Pancreas (tissue), 10 donors: ENCODE measurements around the gene PASK. TPM values are rescaled to one million over a fixed set of nuclear protein-coding genes. Genes with fewer than 3 reads are reported as not detected.

Source experiments
- ATAC-seq, 4 donors: fragments of 200-7000 bp; cut with Tn5 transposase; one replicate each; pipeline versions ENCODE4 v1.8.0 to v1.9.1; 2020; ENCODE audit warnings: mild to moderate bottlenecking in 4 of 4, moderate library complexity in 4 of 4
- DNase-seq, 6 donors: peaks; one replicate each; pipeline ENCODE4 v3.0.0-alpha.2; 2020
- FAIRE-seq: peaks from 2 replicates; lab custom pipeline; 2012; peaks lifted over from hg19 to GRCh38; lab: Jason Lieb, UNC
- H3K27ac ChIP-seq, 4 donors: fragments of 200-600 bp; sonication (generic); 1 replicate in 3 of 4; 2 replicates in 1 of 4; pipeline versions ENCODE4 v1.5.0 to v1.8.0; 2020
- H3K27me3 ChIP-seq, 4 donors: fragments of 200-600 bp; one replicate each; pipeline ENCODE4 v1.8.0; 2021
- H3K36me3 ChIP-seq, 3 donors: fragments of 200-600 bp; sonication (generic) in 1 of 3; one replicate each; pipeline versions ENCODE4 v1.5.0 to v1.8.0; 2020 to 2021
- H3K4me1 ChIP-seq, 3 donors: fragments of 200-600 bp; one replicate each; pipeline ENCODE4 v1.8.0; 2021
- H3K4me3 ChIP-seq, 4 donors: fragments of 200-600 bp; sonication (generic) in 2 of 4; one replicate each; pipeline versions ENCODE4 v1.5.0 to v1.8.0; 2020 to 2021
- H3K9me3 ChIP-seq, 4 donors: fragments of 200-600 bp; one replicate each; pipeline ENCODE4 v1.8.0; 2021
- WGBS, 2 donors: extraction: QIAGEN DNeasy Blood & Tissue Kit; methylation state at CpG; one replicate each; pipeline ENCODE4 v1.1.7; 2013; 5-methylcytosine and 5-hydroxymethylcytosine counted together
- intact Hi-C, 3 donors: fragments of 100-400 bp; cut with DNase I; formaldehyde crosslinking; loops; one replicate each; pipeline versions ENCODE4 v1.11.1 to v1.14.2; 2022
- polyA plus RNA-seq, 2 donors: library from polyadenylated mRNA; stranded (reverse); fragments of 200-250 nt; gene quantifications; one replicate each; pipeline ENCODE4 v1.2.3, GENCODE V29; 2013
- total RNA-seq, 6 donors: library from RNA; stranded (reverse); fragmentation: NEBNext Ultra II Directional in 4 of 6; extraction: Animal tissue kit (Norgen Biotek cat#: 25700) in 4 of 6; gene quantifications; one replicate each; pipeline versions ENCODE4 v1.2.1 to v1.2.4, GENCODE V29; 2021 to 2023
- TF ChIP-seq, protein P1 (sequence below), 4 donors: fragments of 200-600 bp; sonication (generic) in 3 of 4; IDR thresholded peaks; one replicate each; pipeline versions ENCODE4 v1.5.0 to v1.8.0; 2021; ENCODE audit warnings: antibody characterized with exemption in 4 of 4
- donor health status: healthy with polysubstance abuse.
- donor health status: DM: no; HTN: no; CAD: no; lungs with moderate emphysema.
- donor health status: DM: no; HTN: no; CAD: no.
- donor health status: control.
- donor health status: control.
- donor health status: Bipolar disorder and iron deficiency.
- donor health status: DM: yes; HTN: yes; CAD: no.
- donor health status: DM: no; HTN: no; CAD: no.
- donor health status: DM: no; HTN: no; CAD: no.
- donor health status: DM: yes; HTN: yes; CAD: no.

Gene PASK
- total and polyA plus RNA-seq, 8 donors: 3.7 to 14.5 (median 9.2) TPM

- FAIRE-seq: peak; percentile 56
- TF ChIP-seq, protein P1, sequence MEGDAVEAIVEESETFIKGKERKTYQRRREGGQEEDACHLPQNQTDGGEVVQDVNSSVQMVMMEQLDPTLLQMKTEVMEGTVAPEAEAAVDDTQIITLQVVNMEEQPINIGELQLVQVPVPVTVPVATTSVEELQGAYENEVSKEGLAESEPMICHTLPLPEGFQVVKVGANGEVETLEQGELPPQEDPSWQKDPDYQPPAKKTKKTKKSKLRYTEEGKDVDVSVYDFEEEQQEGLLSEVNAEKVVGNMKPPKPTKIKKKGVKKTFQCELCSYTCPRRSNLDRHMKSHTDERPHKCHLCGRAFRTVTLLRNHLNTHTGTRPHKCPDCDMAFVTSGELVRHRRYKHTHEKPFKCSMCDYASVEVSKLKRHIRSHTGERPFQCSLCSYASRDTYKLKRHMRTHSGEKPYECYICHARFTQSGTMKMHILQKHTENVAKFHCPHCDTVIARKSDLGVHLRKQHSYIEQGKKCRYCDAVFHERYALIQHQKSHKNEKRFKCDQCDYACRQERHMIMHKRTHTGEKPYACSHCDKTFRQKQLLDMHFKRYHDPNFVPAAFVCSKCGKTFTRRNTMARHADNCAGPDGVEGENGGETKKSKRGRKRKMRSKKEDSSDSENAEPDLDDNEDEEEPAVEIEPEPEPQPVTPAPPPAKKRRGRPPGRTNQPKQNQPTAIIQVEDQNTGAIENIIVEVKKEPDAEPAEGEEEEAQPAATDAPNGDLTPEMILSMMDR (IDR thresholded peaks at IDR 0.05): no peak
- peaks cover 0 to 14% (median 12%) of the 10 kb centered on the region in 3 donors for H3K4me1 ChIP-seq
- intact Hi-C loops: no loop called here
- 0% methylated on average over 64 to 73 of the region's 73 CpGs for whole genome bisulfite sequencing, 2 donors
- peak; percentile 94 to 98 (median 96) for DNase-seq
- peak within 1 kb of the TSS; percentile 80 to 97 (median 94) for H3K4me3 ChIP-seq
- H3K36me3 ChIP-seq: no peaks in the 10 kb centered on the region
- no peaks in the 10 kb centered on the region for H3K27me3 ChIP-seq
- no peaks in the 10 kb centered on the region for H3K9me3 ChIP-seq
- ATAC-seq: peak; percentile 90 to 97 (median 93)
- H3K27ac ChIP-seq: peak within 1 kb of the TSS; percentile 46 to 72 (median 62)
These were observed 820 bp upstream of the PASK start, which contains the start of gene PPP1R7 for GRCh38 chr2:241149925-241150659. Gene PPP1R7, plus strand, starts transcription at chr2:241150467. Its CDS starts 29 bp downstream, at chr2:241150496.

DNA sequence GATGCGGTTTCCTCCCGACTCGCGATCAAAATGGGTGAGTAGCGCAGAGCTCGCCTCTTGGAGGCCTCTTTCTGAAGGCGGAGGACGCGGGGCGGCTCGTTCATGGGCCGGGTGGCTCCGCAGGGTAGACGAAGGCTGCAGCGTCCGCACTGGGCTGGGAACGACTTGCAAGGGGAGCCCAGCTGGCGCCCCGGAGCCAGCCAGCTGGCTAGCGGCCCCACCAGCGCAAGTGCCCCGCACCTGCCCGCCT is 328 bp upstream of the PASK start:
- no peaks in the 10 kb centered on the region for H3K36me3 ChIP-seq
- ATAC-seq: peak in 1 of 4 donors; percentile 34
- TF ChIP-seq, protein P1 (IDR thresholded peaks at IDR 0.05): no peak
- H3K9me3 ChIP-seq: no peaks in the 10 kb centered on the region
- no peak for FAIRE-seq
- no peaks in the 10 kb centered on the region for H3K27me3 ChIP-seq
- H3K27ac ChIP-seq: peak overlapping the region; percentile 46 to 72 (median 62)
- intact Hi-C loops: no loop called here
- 0 to 1% methylated on average over 23 of the region's 23 CpGs for WGBS, 2 donors
- no peak for DNase-seq
- H3K4me3 ChIP-seq: peak overlapping the region; percentile 80 to 97 (median 94)
- peaks cover 0 to 14% (median 12%) of the 10 kb centered on the region in 3 donors for H3K4me1 ChIP-seq

DNA sequence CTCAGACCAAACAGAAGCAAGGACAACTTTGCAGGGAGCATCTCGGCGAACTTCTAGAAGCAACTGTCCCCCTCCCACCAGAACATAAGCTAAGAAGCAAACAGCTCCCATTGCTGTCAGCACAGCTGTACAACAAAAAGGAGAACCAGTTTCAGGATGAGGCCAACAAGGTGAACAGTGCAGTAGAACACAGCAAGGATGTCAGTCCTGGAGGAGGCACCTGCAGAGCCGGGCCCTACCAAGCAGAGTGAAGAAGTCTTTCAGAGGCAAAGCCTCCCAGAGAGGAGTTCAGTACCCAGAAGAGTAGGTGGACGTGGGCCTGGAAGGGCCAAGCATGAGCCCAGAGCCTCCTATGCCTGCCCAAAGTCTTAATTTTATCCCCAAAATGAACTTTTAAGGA is 1.0 kb downstream of the PASK start:
- ATAC-seq (no peak), FAIRE-seq (no peak), DNase-seq (no peak)
- no peaks in the 10 kb centered on the region for H3K9me3 ChIP-seq
- intact Hi-C loops: no loop called here
- TF ChIP-seq, protein P1 (IDR thresholded peaks at IDR 0.05): no peak
- H3K36me3 ChIP-seq: no peaks in the 10 kb centered on the region
- no peak overlapping the region for H3K27ac ChIP-seq
- no peaks in the 10 kb centered on the region for H3K27me3 ChIP-seq
- H3K4me3 ChIP-seq: peak overlapping the region in 1 of 4 donors; percentile 97
- 80 to 85% methylated on average over 4 of the region's 4 CpGs for WGBS, 2 donors
- H3K4me1 ChIP-seq: peaks cover 0 to 14% (median 12%) of the 10 kb centered on the region in 3 donors

DNA sequence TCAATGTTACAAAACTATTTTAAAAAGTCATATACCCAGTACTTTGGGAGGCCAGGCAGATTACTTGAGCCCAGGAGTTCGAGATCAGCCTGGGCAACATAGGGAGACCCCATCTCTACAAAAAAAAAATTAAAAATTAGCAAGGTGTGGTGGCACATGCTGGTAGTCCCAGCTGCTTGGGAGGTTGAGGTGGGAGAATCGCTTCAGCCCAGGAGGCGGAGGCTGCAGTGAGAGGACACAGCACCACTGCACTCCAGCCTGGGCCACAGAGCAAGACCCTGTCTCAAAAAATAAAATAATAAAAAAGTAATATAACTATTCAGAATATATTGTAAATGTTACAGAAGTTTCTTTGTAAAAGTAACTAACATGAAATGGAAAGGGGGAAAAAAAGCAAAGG is 1.9 kb downstream of the PASK start:
- TF ChIP-seq, protein P1 (IDR thresholded peaks at IDR 0.05): no peak
- DNase-seq: no peak
- Histone ChIP-seq H3K27me3 (no peaks in the 10 kb centered on the region), H3K4me3 (no peak overlapping the region), H3K27ac (no peak overlapping the region), H3K36me3 (no peaks in the 10 kb centered on the region), H3K4me1 (peaks cover 0 to 14% (median 12%) of the 10 kb centered on the region in 3 donors), H3K9me3 (no peaks in the 10 kb centered on the region)
- intact Hi-C loops: no loop called here
- ATAC-seq: no peak
- 90 to 96% methylated on average over 3 of the region's 3 CpGs for WGBS, 2 donors
- no peak for FAIRE-seq

DNA sequence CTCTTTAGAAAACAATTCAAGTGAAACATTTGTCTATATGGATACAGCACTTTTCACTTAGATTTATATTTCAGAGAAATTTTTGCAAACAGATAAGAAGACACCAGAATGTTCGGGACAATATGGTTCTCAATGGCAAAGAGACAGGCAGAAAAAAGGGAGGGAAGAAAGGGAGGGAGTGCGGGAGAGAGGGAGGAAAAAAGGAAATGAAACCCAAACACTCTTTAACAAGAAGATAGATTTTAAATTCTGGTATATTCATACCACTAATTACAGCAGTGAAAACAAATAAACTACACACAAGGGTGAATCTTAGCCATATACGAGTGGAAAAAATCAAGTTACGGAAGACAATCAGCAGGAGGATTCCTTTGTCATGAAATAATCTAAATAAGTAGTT is 3.0 kb downstream of the PASK start:
- ATAC-seq: no peak
- FAIRE-seq: no peak
- Histone ChIP-seq H3K9me3 (no peaks in the 10 kb centered on the region), H3K36me3 (no peaks in the 10 kb centered on the region), H3K27me3 (no peaks in the 10 kb centered on the region), H3K4me1 (peaks cover 0 to 11% (median 9%) of the 10 kb centered on the region in 3 donors), H3K4me3 (no peak overlapping the region), H3K27ac (no peak overlapping the region)
- TF ChIP-seq, protein P1 (IDR thresholded peaks at IDR 0.05): no peak
- intact Hi-C loops: no loop called here
- 73 to 79% methylated on average over 4 of the region's 4 CpGs for WGBS, 2 donors
- no peak for DNase-seq
